Neuronal stem cell (in vitro differentiated cells): ENCODE results near the gene MKX.
A peak's percentile ranks its signal among the peaks of the same experiment; 100 is the strongest.

Experiments used
- DNase-seq: peaks from one replicate; pipeline ENCODE4 v3.0.0-alpha.2; 2013; ENCODE audit warnings: low spot score
- H2AFZ ChIP-seq: one replicate; pipeline ENCODE4 v1.6.1; 2013; ENCODE audit warnings: mild to moderate bottlenecking, low read length, inconsistent platforms
- H2AK5ac ChIP-seq: 2 replicates; pipeline ENCODE4 v1.6.1; 2013; ENCODE audit warnings: low read depth, mild to moderate bottlenecking, inconsistent platforms, low read length, moderate library complexity, mixed read lengths
- H2BK120ac ChIP-seq: 2 replicates; pipeline ENCODE4 v1.6.1; 2013; ENCODE audit warnings: low read depth, mild to moderate bottlenecking, inconsistent platforms, low read length, moderate library complexity, mixed read lengths
- H2BK12ac ChIP-seq: one replicate; pipeline ENCODE4 v1.6.1; 2013; ENCODE audit warnings: low read length, inconsistent platforms
- H2BK15ac ChIP-seq: 2 replicates; pipeline ENCODE4 v1.6.1; 2013; ENCODE audit warnings: mild to moderate bottlenecking, low read length, inconsistent platforms, mixed read lengths
- H2BK5ac ChIP-seq: one replicate; pipeline ENCODE4 v1.6.1; 2013; ENCODE audit warnings: inconsistent platforms, mild to moderate bottlenecking, low read length, moderate library complexity
- H3K14ac ChIP-seq: one replicate; pipeline ENCODE4 v1.6.1; 2013; ENCODE audit warnings: low read length, inconsistent platforms
- H3K18ac ChIP-seq: 2 replicates; pipeline ENCODE4 v1.6.1; 2013; ENCODE audit warnings: low read length, inconsistent platforms
- H3K23ac ChIP-seq: 2 replicates; pipeline ENCODE4 v1.6.1; 2013; ENCODE audit warnings: low read depth, mild to moderate bottlenecking, mixed read lengths, low read length, inconsistent platforms; ENCODE audit not compliant: poor library complexity
- H3K27ac ChIP-seq: replicated peaks from 3 replicates; pipeline ENCODE4 v1.5.1; 2013; ENCODE audit warnings: low read length, inconsistent platforms
- H3K27me3 ChIP-seq, 3 experiments: 2 replicates each; pipeline ENCODE4 v1.6.1; 2013; ENCODE audit warnings: low read length in 3 of 3, mild to moderate bottlenecking in 2 of 3, inconsistent platforms in 1 of 3, low read depth in 1 of 3, mixed read lengths in 1 of 3, moderate library complexity in 1 of 3; ENCODE audit not compliant: control insufficient read depth in 3 of 3, insufficient read depth in 3 of 3
- H3K36me3 ChIP-seq, 2 donors: replicated peaks in 1 of 2; 2 replicates each; pipeline ENCODE4 v1.6.1; 2013; ENCODE audit warnings: low read length in 2 of 2; ENCODE audit not compliant: control insufficient read depth in 2 of 2, insufficient read depth in 2 of 2
- H3K4ac ChIP-seq: 2 replicates; pipeline ENCODE4 v1.6.1; 2013; ENCODE audit warnings: inconsistent platforms, mild to moderate bottlenecking, low read length, moderate library complexity
- H3K4me1 ChIP-seq, 2 donors: 1 replicate in 1 of 2; 2 replicates in 1 of 2; pipeline ENCODE4 v1.6.1; 2013; ENCODE audit warnings: low read length in 2 of 2, low read depth in 1 of 2; ENCODE audit not compliant: control insufficient read depth in 2 of 2, insufficient read depth in 1 of 2
- H3K4me2 ChIP-seq: one replicate; pipeline ENCODE4 v1.6.1; 2013; ENCODE audit warnings: mild to moderate bottlenecking, low read length, inconsistent platforms; ENCODE audit not compliant: insufficient read depth, poor library complexity, severe bottlenecking
- H3K4me3 ChIP-seq, 2 donors: 2 replicates each; pipeline ENCODE4 v1.5.1; 2013; ENCODE audit warnings: low read length in 2 of 2, mild to moderate bottlenecking in 2 of 2, inconsistent platforms in 1 of 2, moderate library complexity in 1 of 2
- H3K79me1 ChIP-seq: one replicate; pipeline ENCODE4 v1.6.1; 2013; ENCODE audit warnings: low read depth, mild to moderate bottlenecking, inconsistent platforms, low read length, moderate library complexity
- H3K9ac ChIP-seq: one replicate; pipeline ENCODE4 v1.6.1; 2013; ENCODE audit warnings: mild to moderate bottlenecking, low read depth, low read length, inconsistent platforms; ENCODE audit not compliant: poor library complexity
- H3K9me3 ChIP-seq, 2 donors: replicated peaks in 1 of 2; 2 replicates each; pipeline versions ENCODE3 to v1.6.1; 2013; ENCODE audit warnings: low read length in 2 of 2, mild to moderate bottlenecking in 2 of 2, inconsistent platforms in 1 of 2, low read depth in 1 of 2, mixed read lengths in 1 of 2, moderate library complexity in 1 of 2; ENCODE audit not compliant: control insufficient read depth in 2 of 2, insufficient read depth in 1 of 2
- H4K8ac ChIP-seq: one replicate; pipeline ENCODE4 v1.6.1; 2013; ENCODE audit warnings: low read depth, mild to moderate bottlenecking, inconsistent platforms, low read length, moderate library complexity
- H4K91ac ChIP-seq: one replicate; pipeline ENCODE4 v1.6.1; 2013; ENCODE audit warnings: low read length, low read depth, mild to moderate bottlenecking, inconsistent platforms; ENCODE audit not compliant: poor library complexity
- WGBS, 2 donors: extraction: QIAGEN DNeasy Blood & Tissue Kit; methylation state at CpG; one replicate each; pipeline ENCODE4 v1.1.7; 2013; ENCODE audit warnings: missing lambda C conversion rate in 2 of 2, mixed read lengths in 1 of 2; ENCODE audit not compliant: insufficient read length in 2 of 2, insufficient replicate concordance in 1 of 2; ENCODE audit errors: extremely low coverage in 2 of 2; 5-methylcytosine and 5-hydroxymethylcytosine counted together

The MKX gene

GRCh38 chr10:27724287-27724686, 21.3 kb downstream of the MKX start:
- Histone ChIP-seq H3K79me1 (no peaks in the 10 kb centered on the region), H3K36me3 (no peaks in the 10 kb centered on the region), H3K14ac (no peak overlapping the region), H2AK5ac (no peak overlapping the region), H2BK120ac (no peak overlapping the region), H4K8ac (no peak overlapping the region), H2AFZ (no peak overlapping the region), H4K91ac (no peak overlapping the region), H3K4me3 (no peak overlapping the region), H2BK15ac (no peak overlapping the region), H3K23ac (no peak overlapping the region), H3K9ac (no peak overlapping the region), H3K4ac (no peak overlapping the region), H3K4me1 (peaks cover 0 to 15% of the 10 kb centered on the region in 2 donors), H3K4me2 (no peak overlapping the region), H2BK12ac (no peak overlapping the region), H2BK5ac (no peak overlapping the region), H3K27me3 (no peaks in the 10 kb centered on the region), H3K27ac (no peak overlapping the region), H3K18ac (no peak overlapping the region), H3K9me3 (no peaks in the 10 kb centered on the region)
- WGBS, 2 donors: no CpG with 5 or more reads among the region's 1 CpG
- no peak for DNase-seq

DNA sequence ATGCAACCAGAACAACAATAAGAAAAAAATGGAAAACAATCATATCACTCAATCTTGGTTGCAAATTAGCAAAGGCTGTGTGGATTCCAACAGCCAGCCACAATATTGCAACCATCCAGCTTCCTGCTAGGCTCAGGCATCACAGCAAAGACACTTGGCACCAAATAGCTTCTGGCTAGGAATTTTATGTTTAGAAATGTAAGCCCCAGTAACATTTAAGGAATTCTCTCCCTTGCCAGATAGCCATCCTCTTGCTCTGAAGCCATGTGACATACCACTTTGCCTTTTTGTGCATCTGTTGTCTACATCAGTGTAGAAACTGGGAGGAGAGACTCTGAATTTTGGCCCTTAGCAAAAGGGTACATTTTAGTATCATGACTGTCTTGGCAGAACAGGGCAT, 22.2 kb downstream of the MKX start:
- H3K27me3 ChIP-seq: no peaks in the 10 kb centered on the region
- no peak overlapping the region for H3K4ac ChIP-seq
- no peak overlapping the region for H4K91ac ChIP-seq
- no peak overlapping the region for H2BK15ac ChIP-seq
- no peak overlapping the region for H3K23ac ChIP-seq
- no peak overlapping the region for H3K14ac ChIP-seq
- no peak overlapping the region for H3K27ac ChIP-seq
- no peak overlapping the region for H4K8ac ChIP-seq
- no peak overlapping the region for H2BK120ac ChIP-seq
- H3K9me3 ChIP-seq: no peaks in the 10 kb centered on the region
- H3K9ac ChIP-seq: no peak overlapping the region
- H3K4me3 ChIP-seq: no peak overlapping the region
- H2BK12ac ChIP-seq: no peak overlapping the region
- no peak overlapping the region for H3K4me2 ChIP-seq
- no peak overlapping the region for H3K18ac ChIP-seq
- H2AK5ac ChIP-seq: no peak overlapping the region
- no peak overlapping the region for H2BK5ac ChIP-seq
- H3K36me3 ChIP-seq: no peaks in the 10 kb centered on the region
- no peak for DNase-seq
- H2AFZ ChIP-seq: peak overlapping the region; percentile 39
- H3K79me1 ChIP-seq: no peaks in the 10 kb centered on the region
- peaks cover 0 to 15% of the 10 kb centered on the region in 2 donors for H3K4me1 ChIP-seq

DNA sequence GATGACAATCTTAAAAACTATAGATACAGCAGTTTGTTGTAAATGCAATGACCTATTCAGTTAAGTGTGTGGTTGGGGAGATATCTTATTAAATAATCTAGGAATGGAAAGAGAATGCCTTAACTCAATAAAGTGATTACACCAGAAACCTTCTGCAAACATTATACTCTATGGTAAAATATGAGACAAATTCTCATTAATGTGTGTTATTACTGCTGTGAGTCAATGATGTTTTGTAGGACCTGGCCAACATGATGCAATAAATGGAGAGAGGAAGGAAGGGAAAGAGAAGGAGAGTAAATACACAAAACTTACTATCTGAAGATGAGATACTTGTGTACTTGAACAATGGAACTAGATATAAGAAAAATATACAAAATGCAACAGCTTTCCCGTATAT, 25.1 kb downstream of the MKX start:
- H3K36me3 ChIP-seq: no peaks in the 10 kb centered on the region
- DNase-seq: no peak
- H3K9me3 ChIP-seq: no peaks in the 10 kb centered on the region
- WGBS, 2 donors: no CpG with 5 or more reads among the region's 1 CpG
- no peak overlapping the region for H3K14ac ChIP-seq
- H2BK12ac ChIP-seq: no peak overlapping the region
- H2BK15ac ChIP-seq: no peak overlapping the region
- no peak overlapping the region for H3K27ac ChIP-seq
- H4K91ac ChIP-seq: no peak overlapping the region
- H2BK5ac ChIP-seq: no peak overlapping the region
- H2AFZ ChIP-seq: no peak overlapping the region
- no peak overlapping the region for H3K18ac ChIP-seq
- H3K9ac ChIP-seq: no peak overlapping the region
- H3K23ac ChIP-seq: no peak overlapping the region
- H3K4ac ChIP-seq: no peak overlapping the region
- H3K4me2 ChIP-seq: no peak overlapping the region
- no peaks in the 10 kb centered on the region for H3K27me3 ChIP-seq
- no peaks in the 10 kb centered on the region for H3K79me1 ChIP-seq
- H4K8ac ChIP-seq: no peak overlapping the region
- no peak overlapping the region for H3K4me3 ChIP-seq
- H2AK5ac ChIP-seq: no peak overlapping the region
- no peaks in the 10 kb centered on the region for H3K4me1 ChIP-seq
- H2BK120ac ChIP-seq: no peak overlapping the region

DNA sequence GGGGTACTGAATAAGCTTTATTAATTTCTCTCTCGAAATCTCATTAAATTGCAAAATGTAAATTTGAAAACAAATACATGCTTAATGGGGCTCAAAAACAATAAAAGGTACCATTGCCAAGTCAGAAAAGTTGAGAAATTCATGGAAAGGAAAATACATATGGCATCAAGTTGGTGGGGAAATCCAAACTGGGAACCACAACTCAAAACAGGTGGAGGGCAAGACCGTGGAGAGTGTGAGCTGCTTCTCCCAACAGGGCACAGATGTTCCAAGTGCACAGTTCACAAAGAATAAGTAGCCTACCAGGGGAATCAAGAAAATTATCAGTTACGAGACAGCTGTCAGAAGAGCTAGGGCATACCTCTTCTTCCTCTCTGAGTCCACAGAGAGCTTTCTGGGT, 26.6 kb downstream of the MKX start:
- H3K18ac ChIP-seq: no peak overlapping the region
- H2BK120ac ChIP-seq: no peak overlapping the region
- H3K4me1 ChIP-seq: peaks cover 0 to 6% of the 10 kb centered on the region in 2 donors
- H3K14ac ChIP-seq: no peak overlapping the region
- no peak overlapping the region for H3K4me2 ChIP-seq
- no peak overlapping the region for H2AK5ac ChIP-seq
- no peaks in the 10 kb centered on the region for H3K27me3 ChIP-seq
- DNase-seq: no peak
- H3K9ac ChIP-seq: no peak overlapping the region
- no peaks in the 10 kb centered on the region for H3K36me3 ChIP-seq
- no peak overlapping the region for H4K91ac ChIP-seq
- H2BK12ac ChIP-seq: no peak overlapping the region
- H3K27ac ChIP-seq: no peak overlapping the region
- no peak overlapping the region for H4K8ac ChIP-seq
- no peak overlapping the region for H2BK15ac ChIP-seq
- H2BK5ac ChIP-seq: no peak overlapping the region
- H3K23ac ChIP-seq: no peak overlapping the region
- H3K79me1 ChIP-seq: no peaks in the 10 kb centered on the region
- H3K4ac ChIP-seq: no peak overlapping the region
- no peaks in the 10 kb centered on the region for H3K9me3 ChIP-seq
- WGBS, 2 donors: no CpG with 5 or more reads among the region's 3 CpGs
- H3K4me3 ChIP-seq: no peak overlapping the region
- no peak overlapping the region for H2AFZ ChIP-seq
